GM20431 (cell line): ENCODE results near the gene ARHGAP6.

Experiments
- in situ Hi-C: fragments of 300-500 bp; cut with MseI, MboI; formaldehyde crosslinking; loops from one replicate; pipeline ENCODE4 v1.15.0; 2020; ENCODE audit warnings: low sequenced_read_pairs; ENCODE audit not compliant: unreplicated experiment

The ARHGAP6 gene

DNA sequence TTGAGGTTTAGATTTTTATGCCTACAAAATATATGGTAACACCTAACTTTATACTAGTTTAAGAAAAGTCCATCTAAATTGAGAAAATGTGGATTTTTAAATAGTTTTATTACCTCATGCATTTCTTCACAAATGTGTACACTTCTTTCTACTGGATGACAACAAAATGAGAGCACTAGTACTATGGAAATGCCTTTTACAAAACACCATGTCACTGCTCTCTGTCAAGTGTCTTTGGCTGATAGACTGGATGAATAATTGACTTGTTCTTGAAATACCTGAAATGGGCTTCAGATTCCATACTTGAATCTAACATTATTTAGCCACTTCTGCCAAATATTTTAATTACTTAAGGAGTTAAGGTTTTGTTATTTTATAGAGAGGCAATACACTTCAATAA, 323.0 kb downstream of the ARHGAP6 start:
- in situ Hi-C loops = no loop called here

DNA sequence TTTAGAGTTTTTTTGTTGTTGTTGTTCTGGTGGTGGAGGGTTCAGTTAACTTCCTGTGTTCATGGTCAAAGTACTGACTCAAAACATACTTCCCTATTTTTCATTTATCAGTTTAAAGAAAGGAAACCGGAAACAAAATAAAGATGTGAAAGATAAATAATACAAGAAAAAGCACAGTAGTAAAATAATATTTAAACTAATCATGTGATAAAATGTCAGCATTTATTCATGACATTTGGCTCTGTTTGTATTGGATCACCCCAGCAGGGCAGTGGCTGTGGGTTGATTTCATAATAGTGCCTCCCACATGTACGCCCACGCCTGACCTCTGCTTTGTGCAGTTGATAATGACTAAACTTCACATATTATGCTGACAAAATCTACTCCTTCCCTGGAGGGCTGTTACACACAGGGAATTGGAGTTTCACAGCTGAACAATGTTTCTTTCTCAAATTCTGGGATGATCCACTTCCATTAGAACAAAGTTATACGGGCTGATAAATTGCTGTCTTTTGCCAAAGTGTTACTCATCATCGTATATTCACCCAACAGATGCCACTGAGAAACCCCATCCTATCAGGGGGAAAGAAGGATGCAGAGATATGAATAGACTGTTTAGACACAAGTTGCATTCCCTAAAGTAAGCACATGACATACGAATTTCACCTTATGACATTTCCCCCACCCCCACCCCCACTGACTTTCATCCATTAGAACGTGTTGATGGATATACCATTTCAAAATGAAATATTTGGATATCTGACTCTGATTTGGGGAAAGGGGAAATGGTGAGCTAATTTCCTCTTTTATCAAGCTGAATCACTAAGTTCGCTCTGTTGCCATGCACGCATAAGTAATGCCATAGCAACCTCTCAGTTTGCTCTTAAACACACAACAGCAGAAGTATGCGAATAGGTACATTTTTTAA, 324.2 kb downstream of the ARHGAP6 start:
- in situ Hi-C loops = no loop called here

DNA sequence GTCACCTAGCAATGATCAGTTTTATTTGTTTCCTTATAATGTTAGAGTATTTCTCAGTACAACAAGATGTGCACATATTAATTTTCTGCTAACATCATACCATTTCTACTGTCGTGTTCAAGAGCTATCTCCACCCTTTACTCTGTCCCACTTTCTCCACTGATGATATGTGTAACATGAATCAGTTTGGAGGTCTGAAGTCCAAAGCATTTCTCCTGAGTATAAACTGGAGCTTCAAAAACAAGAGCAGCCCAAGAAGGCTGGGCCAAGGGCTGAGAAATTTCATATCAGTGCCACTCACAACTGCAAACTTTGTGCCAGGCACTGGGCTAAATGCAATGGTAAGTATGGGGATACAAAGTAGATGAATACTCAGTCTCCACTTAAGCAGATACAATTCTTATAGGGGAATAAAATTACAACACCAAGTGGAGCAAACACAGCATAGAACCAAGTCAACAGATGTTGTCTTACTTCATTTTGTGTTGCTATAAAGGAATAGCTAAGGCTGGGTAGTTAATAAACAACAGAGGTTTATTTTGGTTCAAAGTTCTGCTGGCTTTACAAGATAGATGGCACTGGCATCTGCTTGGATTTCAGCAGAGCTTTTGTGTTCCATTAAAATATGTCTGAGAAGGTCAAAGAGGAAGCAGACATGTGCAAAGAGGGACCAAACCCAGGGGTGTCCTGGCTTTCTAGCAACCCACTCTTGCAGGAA, 328.3 kb downstream of the ARHGAP6 start:
- in situ Hi-C loops = no loop called here

DNA sequence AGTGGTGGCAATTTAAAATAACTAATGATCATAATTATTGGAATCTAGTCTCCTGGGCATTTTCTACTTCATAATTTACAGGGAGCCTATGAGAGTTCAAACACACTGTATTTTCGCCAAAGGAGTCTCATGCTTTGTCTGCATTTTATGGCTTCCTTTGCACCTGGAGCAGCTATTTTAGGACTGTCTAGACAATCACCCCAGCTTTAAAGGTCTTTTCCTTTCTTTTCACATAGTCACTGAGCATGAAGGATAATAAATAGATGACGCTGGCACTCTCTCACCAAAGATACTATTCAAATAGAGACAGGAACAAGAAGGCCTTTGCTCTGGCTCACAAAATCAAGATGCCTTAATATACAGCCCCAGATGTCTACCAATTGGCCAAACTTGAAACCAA, 329.5 kb downstream of the ARHGAP6 start:
- in situ Hi-C loops = no loop called here

DNA sequence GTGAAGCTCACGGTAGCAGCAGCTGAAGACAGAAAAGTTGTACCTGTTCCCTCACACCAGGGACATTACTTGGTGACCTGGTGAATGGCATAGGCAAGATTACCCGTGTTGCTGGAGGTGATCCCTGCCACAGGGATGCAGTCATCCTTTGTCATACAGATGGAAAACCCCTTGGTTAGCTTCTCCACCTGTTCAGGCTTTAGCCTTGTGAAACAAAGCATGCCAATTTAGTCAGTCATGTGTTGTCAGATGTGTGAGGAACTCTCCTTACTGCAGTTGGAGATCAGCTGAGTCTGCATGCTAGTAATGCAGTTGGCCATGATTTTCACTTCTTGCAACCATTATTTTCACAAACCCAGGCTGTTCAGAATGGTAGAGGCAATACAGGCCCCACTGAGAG, 331.6 kb downstream of the ARHGAP6 start:
- in situ Hi-C loops = no loop called here

DNA sequence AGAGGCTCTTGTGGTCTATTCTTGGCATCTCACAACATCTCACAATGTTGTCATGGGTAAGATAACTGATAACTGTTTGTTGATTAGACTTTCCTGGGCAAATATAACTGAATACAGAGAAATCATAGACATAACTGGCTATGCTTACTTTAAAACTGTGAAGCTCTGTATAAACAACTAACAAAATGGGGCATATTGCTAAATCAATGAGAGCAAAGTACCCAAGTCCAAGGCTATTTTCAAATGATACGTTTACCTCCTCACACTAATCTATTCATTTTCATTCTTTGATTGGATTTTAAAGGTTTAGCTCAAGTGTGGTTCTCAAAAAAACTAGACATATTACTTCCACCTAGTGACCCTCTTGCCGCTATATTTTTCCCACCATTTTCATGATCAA, 333.9 kb downstream of the ARHGAP6 start:
- in situ Hi-C loops = no loop called here

DNA sequence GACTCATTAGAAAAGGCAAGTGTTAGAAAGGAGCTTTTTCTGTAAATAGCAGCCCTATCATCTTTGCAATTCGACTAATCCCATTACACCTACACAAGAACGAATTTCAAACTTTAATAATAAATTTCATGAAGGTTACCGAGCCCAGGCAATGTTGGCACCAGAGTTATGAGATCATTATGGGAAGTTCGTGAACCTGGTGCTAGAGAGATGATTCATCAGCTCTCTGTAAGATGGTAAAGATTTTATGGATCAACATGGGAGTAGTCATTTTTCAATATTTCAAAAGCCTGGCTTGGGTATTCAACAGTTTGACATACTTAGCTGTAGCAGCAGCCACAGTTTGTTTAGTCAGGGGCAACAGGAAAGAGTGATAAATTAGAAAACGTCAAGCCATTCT, 336.7 kb downstream of the ARHGAP6 start:
- in situ Hi-C loops = no loop called here

DNA sequence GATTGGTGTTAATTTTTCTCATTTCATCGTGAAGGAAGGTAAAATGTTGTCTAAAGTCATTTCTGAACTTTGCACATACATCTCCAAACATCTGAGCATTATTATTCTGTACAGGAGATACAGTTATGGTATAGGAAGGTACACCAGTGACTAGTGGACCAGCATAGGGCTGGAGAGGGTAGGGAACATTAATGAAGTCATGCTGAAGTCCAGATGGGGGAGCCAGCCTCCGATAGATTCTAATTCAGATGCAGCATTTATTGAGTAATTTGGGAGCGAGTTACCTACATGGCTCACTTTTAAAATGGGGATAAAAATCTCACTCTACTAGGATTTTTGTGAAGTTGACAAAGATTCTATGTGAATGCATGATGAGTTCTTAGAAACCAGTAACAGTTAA, 337.6 kb downstream of the ARHGAP6 start:
- in situ Hi-C loops = no loop called here

DNA sequence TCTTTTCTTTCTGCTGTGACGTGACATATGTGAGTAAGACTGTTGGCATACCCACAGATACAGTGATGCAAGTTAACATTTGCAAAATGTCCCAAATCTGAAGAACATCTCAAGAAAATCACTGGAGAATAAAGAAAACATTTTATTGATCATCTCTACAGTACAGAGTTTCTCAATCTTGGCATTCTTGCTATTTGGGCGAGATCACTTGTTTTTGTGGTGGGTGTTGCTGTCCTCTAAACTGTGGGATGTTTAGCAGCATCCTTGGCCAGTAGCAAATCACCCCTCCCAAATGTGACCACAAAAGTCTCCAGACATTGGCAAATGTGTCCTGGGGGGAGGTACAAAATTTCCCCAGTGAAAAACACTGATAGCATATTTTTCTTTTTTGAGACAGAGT, 343.7 kb downstream of the ARHGAP6 start:
- in situ Hi-C loops = no loop called here

DNA sequence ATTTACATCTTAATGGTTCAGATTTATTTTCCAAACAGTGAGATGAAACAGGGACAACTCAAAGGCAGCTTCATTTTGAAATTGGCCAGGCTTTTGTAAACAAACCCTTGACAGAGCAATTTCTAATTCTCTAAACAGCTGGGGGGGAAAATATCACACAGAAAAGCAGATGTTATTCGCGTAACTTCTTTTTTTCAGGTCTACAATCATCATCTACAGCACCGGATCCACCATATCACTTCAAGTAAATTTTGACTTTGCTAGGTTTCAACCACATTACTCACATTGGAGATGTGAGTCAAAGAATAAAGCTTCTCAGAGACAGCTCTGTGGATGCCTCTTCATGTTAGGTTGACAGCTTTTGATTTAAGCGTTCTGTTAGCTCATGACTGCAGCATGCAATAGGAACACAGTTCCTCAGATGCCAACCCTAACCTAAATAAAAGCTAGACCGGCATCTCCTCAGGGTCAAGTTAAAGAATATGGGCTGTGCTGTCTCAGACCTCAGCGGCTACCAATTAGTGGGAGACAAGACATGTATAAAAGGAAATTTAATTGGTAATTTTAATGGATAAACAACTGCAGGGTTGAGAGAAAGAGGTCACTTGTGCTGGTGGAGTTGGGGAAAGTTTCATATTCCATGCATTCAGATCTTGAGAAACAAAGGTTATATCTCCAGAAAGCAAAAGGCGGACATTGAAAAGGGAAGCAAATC, 345.8 kb downstream of the ARHGAP6 start:
- in situ Hi-C loops = no loop called here

DNA sequence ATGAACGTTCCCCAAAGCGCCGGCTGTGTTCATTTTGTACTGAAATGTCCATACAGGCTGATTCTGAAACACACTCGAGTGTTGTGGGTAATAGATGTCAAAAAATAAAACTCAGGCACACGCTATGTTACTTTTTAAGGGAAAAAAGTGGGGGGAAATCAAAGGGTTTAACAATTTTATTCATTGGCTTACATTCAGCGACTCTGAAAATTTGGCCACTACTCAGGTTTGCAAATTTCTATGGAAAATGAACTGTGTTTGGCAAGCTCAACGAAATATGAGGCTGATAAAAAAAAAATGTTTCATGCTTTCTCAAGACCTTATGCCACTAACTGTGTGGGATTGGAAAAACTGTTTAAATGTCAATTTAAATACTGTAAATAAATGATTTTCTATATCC, 354.0 kb downstream of the ARHGAP6 start:
- in situ Hi-C loops = no loop called here

DNA sequence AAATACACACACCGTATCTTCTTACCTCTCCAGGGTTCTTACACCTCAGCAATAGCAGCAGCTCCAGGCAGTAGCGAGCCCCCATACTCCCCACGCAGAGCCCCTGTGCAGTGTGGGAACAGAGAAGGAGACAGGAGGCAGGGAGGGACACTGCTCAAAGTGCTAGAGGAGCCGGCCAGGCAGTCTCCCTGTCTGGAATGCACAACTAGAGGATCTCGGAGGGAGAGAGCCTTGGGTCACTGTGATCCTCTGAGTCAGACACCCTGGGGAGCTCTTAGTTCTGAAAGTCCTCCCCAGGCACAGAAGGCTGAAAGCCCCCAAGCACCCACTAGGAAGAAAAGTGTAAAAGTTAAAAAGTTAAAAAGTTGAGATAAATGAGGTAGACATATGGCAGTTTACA, 356.5 kb downstream of the ARHGAP6 start:
- in situ Hi-C loops = no loop called here

DNA sequence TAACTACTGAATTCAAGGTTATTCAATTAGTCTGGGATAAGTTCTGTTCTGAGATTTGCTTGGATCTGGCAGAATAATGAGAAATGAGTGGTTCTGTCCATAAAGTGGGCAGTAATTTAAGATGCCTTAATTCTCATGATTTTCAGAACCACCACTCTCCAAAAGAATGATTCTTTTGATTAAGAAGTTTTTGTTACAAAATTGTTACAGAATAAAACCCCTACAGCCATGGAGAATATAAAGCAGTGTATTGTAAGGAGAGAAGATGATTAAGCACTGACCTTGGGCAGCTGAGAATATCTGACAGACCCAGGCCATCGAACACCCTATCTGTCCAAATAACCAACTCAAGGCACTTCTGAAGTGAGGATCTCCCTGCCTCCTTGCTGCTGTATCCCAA, 360.1 kb downstream of the ARHGAP6 start:
- in situ Hi-C loops = no loop called here

DNA sequence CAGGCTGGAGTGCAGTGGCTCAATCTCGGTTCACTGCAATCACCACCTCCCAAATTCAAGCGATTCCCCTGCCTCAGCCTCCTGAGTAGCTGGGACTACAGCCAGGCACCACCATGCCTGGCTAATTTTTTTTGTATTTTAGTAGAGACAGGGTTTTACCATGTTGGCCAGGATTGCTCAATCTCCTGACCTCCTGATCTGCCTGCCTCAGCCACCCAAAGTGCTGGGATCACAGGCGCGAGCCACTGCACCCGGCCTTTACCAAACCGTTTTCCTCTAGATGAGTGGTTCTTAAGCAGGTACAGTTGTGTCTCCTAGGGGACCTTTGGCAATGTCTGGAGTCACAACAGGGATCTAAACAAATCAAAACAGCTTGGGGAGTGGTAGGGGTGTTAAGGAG, 360.9 kb downstream of the ARHGAP6 start:
- in situ Hi-C loops = no loop called here

DNA sequence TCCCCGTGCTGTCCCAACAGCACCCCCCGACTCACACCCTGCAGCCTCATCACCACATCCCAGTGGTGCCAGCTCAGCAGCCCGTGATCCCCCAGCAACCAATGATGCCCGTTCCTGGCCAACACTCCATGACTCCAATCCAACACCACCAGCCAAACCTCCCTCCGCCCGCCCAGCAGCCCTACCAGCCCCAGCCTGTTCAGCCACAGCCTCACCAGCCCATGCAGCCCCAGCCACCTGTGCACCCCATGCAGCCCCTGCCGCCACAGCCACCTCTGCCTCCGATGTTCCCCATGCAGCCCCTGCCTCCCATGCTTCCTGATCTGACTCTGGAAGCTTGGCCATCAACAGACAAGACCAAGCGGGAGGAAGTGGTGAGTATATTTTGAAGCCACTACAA, 367.1 kb downstream of the ARHGAP6 start:
- in situ Hi-C loops = no loop called here

DNA sequence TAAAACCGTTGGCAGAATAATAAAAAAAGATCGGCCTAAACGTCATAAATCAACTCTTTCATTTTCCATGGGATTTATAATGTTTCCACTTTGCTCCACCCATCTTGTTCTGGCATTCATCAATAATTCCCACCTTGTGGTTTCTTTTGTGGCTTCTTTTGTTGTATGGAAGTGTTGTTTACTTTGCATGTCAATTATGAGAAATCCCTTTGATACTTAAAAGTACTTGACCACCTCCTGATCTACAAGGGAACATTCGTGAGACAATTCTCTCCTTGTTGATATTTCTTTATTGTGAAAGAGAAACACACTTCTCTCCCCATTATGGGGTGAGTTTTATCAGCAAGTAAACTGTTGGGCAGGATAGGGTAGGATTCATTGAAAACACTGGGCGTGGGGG, 369.7 kb downstream of the ARHGAP6 start:
- in situ Hi-C loops = no loop called here

DNA sequence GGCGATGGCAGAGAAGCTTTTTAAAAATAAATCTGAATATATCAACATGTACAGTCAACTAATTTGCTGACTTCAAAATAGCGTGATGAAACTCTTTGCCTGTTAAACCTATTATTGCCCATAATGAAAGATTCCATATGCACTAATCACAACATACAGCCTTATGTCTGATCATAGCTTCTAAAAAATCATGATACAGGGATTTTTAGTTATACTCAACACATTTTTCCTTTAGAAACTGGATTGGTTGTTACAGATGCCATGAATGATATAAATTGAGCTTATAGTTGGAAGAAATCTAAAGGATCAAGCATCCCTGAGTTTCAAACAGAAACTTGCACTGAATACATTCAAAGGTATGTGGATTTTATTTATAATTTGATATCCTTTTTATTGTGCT, 372.6 kb downstream of the ARHGAP6 start, which contains the start of gene AMELX:
Gene AMELX (plus strand): TSS at position 301 of the 400 bp plus-strand sequence. CDS start 1,376 bp downstream, outside the sequence.
- in situ Hi-C loops = no loop called here

DNA sequence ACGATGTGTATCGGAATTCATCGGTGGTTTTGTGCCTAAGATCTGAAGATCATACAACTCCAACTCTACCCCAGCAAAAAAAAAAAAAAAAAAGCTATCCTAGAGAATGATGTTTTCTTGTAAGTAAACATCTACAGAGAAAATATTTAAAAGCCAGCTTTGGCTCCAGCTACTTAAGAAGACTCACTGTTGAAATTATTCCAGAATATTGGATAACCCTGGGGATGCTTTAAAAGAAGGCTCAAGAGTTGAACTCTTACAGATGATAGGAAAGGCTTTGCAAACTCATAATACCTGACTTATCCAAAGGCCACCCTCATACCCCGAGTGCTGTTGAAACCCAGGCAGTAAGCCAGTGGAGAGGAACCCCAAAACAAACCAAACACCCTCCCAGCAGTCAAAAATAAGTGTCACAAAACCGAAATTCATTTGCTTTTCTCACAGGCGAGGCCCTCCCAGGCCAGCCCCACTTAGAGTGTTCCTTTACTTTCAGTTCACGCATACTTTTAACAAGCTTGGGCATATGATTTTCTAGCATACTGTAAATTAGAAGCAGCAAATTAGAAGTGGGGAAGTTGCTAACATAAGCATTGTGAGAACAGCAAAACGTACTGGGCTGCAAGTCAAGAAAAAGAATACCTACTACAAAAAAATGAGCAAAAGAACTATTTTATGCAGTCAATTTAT, 375.2 kb downstream of the ARHGAP6 start:
- in situ Hi-C loops = no loop called here

DNA sequence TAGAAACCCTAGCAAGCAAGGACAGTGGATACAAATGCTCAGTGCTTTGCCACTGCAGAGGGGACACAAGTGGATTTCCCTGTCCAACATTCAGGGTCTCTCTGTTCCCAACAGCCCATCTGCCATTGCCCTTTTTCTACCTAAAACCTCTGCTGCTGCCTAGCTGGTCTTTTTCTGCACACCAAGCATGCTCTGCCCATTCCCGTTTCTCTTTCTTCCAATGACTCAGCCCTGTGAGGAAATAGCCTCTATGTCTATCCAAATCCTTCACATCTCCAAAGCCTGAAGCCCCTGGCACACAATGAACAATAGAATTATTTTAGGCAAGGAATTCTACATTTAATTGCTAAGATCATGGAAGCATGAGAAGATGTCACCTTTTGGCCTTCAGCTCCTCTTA, 378.2 kb downstream of the ARHGAP6 start:
- in situ Hi-C loops = no loop called here

DNA sequence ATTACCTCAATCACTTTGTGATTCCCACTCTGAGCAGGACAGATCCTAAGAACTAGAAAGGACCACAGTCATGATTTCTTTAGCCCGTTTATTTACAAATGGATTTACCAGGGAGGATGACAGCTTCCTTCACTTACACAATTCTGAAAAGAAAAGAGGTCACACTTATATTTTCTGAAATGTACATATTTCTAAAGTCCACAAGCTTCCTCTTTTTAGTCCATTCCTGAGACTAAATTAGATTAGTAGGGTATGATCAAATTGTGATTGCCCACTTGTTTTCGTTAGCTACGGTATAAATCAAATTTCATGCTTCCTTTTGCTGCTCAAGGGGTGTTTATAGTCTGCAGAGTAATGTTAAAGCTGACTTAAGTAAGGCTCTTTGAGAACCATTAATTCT, 380.1 kb downstream of the ARHGAP6 start:
- in situ Hi-C loops = no loop called here
